Endothelial cell of umbilical vein (primary cell): Measurements from ENCODE around the gene ITGA7. TPM values are rescaled to one million over a fixed set of nuclear protein-coding genes. Genes with fewer than 3 reads are reported as not detected.

Experiments used
- BruUV-seq: library from RNA; stranded (reverse); fragments of 400-500 nt; replicated peaks from 2 replicates; lab custom pipeline; 2021; lab: Mats Ljungman, UMichigan
- CTCF ChIA-PET: fragments of 300-600, 350-600 bp; sonication (Branson Sonifier 250); formaldehyde crosslinking; loops from one replicate; lab custom pipeline; 2021; ENCODE audit warnings: antibody characterized with exemption, inconsistent platforms; lab: Charles Lee
- POLR2A ChIA-PET: fragments of 300-600, 350-600 bp; sonication (Branson Sonifier 250); formaldehyde crosslinking; loops from one replicate; lab custom pipeline; 2021; ENCODE audit warnings: antibody characterized with exemption, inconsistent platforms; lab: Charles Lee
- DNase-seq: peaks from one replicate; pipeline ENCODE4 v3.0.0-alpha.2; 2011; ENCODE audit warnings: low read depth, low spot score
- FAIRE-seq: peaks from 2 replicates; lab custom pipeline; 2011; peaks lifted over from hg19 to GRCh38; lab: Jason Lieb, UNC
- H2AFZ ChIP-seq: 2 replicates; pipeline ENCODE4 v1.6.0; 2012; ENCODE audit warnings: low read depth, low read length, control low read depth, inconsistent platforms
- H3K27ac ChIP-seq: 2 replicates; pipeline ENCODE4 v1.5.1; 2011; ENCODE audit warnings: low read depth, mild to moderate bottlenecking, control low read depth, low read length, moderate library complexity; ENCODE audit not compliant: insufficient read depth
- H3K27me3 ChIP-seq, 2 experiments: 2 replicates each; pipeline versions ENCODE4 v1.6.0 to v1.6.1; 2011; ENCODE audit warnings: low read length in 2 of 2, mixed read lengths in 1 of 2; ENCODE audit not compliant: control insufficient read depth in 2 of 2, insufficient read depth in 2 of 2
- H3K36me3 ChIP-seq, 2 experiments: 2 replicates in 1 of 2; 3 replicates in 1 of 2; pipeline ENCODE4 v1.5.1; 2011; ENCODE audit warnings: low read length in 2 of 2, mild to moderate bottlenecking in 1 of 2, moderate library complexity in 1 of 2; ENCODE audit not compliant: control insufficient read depth in 2 of 2, insufficient read depth in 2 of 2; ENCODE audit errors: extremely low read depth in 1 of 2
- H3K4me1 ChIP-seq: 3 replicates; pipeline ENCODE4 v1.5.1; 2011; ENCODE audit warnings: mild to moderate bottlenecking, low read length; ENCODE audit not compliant: control insufficient read depth, insufficient read depth; ENCODE audit errors: extremely low read depth
- H3K4me2 ChIP-seq: 2 replicates; pipeline ENCODE4 v1.6.1; 2011; ENCODE audit warnings: low read length, control low read depth, mixed read lengths; ENCODE audit not compliant: insufficient read depth
- H3K4me3 ChIP-seq, 3 experiments: fragments of 200-600 bp in 1 of 3; sonication (generic), shearing (Covaris generic) in 1 of 3; replicated peaks in 1 of 3; 2 replicates each; pipeline ENCODE4 v1.5.1; 2011 to 2016; ENCODE audit warnings: control low read depth in 3 of 3, low read length in 3 of 3, mild to moderate bottlenecking in 2 of 3, inconsistent platforms in 1 of 3, low read depth in 1 of 3, moderate library complexity in 1 of 3; ENCODE audit not compliant: insufficient read depth in 1 of 3
- H3K79me2 ChIP-seq: 2 replicates; pipeline ENCODE4 v1.6.0; 2012; ENCODE audit warnings: low read length, inconsistent platforms; ENCODE audit not compliant: control insufficient read depth, insufficient read depth
- H3K9ac ChIP-seq: replicated peaks from 2 replicates; pipeline ENCODE3; 2011; ENCODE audit warnings: low read length, control low read depth; ENCODE audit not compliant: insufficient read depth; ENCODE audit errors: extremely low read depth
- H3K9me1 ChIP-seq: replicated peaks from 3 replicates; pipeline ENCODE4 v1.6.0; 2011; ENCODE audit warnings: mild to moderate bottlenecking, low read length; ENCODE audit not compliant: control insufficient read depth, insufficient read depth; ENCODE audit errors: extremely low read depth
- H3K9me3 ChIP-seq: replicated peaks from 2 replicates; pipeline ENCODE4 v1.5.1; 2012; ENCODE audit warnings: low read length, inconsistent platforms; ENCODE audit not compliant: control insufficient read depth, insufficient read depth
- H4K20me1 ChIP-seq: replicated peaks from 2 replicates; pipeline ENCODE3; 2011; ENCODE audit warnings: mild to moderate bottlenecking, low read length; ENCODE audit not compliant: control insufficient read depth, insufficient read depth; ENCODE audit errors: extremely low read depth
- EZH2 ChIP-seq: IDR thresholded peaks from 2 replicates; pipeline ENCODE4 v1.6.1; 2012; ENCODE audit warnings: borderline replicate concordance, low read depth, mild to moderate bottlenecking, moderate library complexity, low read length, inconsistent platforms; ENCODE audit not compliant: severe bottlenecking
- FOS ChIP-seq: IDR thresholded peaks from 2 replicates; pipeline ENCODE4 v1.6.1; 2011; ENCODE audit warnings: mild to moderate bottlenecking, low read length, moderate library complexity, borderline replicate concordance; ENCODE audit not compliant: insufficient read depth
- GATA2 ChIP-seq: IDR thresholded peaks from 2 replicates; pipeline ENCODE4 v1.7.0; 2011; ENCODE audit warnings: low read depth, mild to moderate bottlenecking, moderate library complexity, mixed read lengths, low read length; ENCODE audit not compliant: insufficient read length, insufficient read depth
- dilution Hi-C: fragments of 300-500 bp; cut with MboI; formaldehyde crosslinking; loops from one replicate; pipeline ENCODE4 v1.15.0; 2019; ENCODE audit warnings: low sequenced_read_pairs; ENCODE audit not compliant: extremely low pct_ligation_motif_present
- intact Hi-C: fragments of 100-400 bp; cut with micrococcal nuclease; formaldehyde crosslinking; loops from one replicate; pipeline ENCODE4 v1.10.0; 2022
- polyA plus RNA-seq, 4 experiments: library from polyadenylated mRNA; depleted of rRNA in 3 of 4; stranded (reverse) in 3 of 4; unstranded in 1 of 4; fragments of >200 nt; gene quantifications; 2 replicates each; pipeline versions ENCODE4 v1.2.1 to v1.2.3, GENCODE V29; 2011 to 2012; ENCODE audit warnings: missing spikeins in 1 of 4
- total RNA-seq: library from RNA; stranded (reverse); gene quantifications from 2 replicates; pipeline ENCODE4 v1.2.3, GENCODE V29; 2021
- TF ChIP-seq, protein P1 (sequence below): IDR thresholded peaks from 2 replicates; pipeline ENCODE4 v1.6.1; 2011; ENCODE audit not compliant: insufficient read depth, insufficient read length

The ITGA7 gene
- total and polyA plus RNA-seq, 2 donors (not counting 3 experiments of a cell fraction or from before 2014, with no cell fraction given) = 0.41 to 0.84 TPM

DNA sequence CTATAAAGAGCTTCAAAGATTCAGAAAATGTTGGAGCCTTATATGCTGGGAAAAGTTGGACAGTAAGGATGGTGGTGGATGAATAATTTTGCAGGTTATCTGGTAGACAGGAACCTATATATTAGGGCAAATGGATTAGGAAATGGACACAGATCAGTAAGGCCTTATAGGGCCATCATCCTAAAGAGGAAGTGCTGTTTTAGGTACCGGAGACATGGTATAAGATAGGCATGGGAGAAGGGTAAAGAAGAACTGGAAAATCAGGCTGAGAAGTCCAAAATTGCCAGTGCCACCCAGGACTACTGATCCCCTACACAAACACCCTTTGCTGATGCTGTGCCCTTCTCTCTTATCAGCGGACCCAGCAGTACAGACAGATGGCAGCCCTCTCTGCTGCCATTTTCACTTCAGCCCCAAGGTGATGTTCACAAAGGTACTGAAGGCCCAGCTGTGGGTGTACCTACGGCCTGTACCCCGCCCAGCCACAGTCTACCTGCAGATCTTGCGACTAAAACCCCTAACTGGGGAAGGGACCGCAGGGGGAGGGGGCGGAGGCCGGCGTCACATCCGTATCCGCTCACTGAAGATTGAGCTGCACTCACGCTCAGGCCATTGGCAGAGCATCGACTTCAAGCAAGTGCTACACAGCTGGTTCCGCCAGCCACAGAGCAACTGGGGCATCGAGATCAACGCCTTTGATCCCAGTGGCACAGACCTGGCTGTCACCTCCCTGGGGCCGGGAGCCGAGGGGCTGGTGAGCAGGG lies 40.7 kb upstream of the ITGA7 start:
- DNase-seq (no peak), FAIRE-seq (no peak)
- Histone ChIP-seq H3K27me3 (no peaks in the 10 kb centered on the region), H4K20me1 (no peaks in the 10 kb centered on the region), H3K36me3 (peaks cover 5 to 18% of the 10 kb centered on the region in 2 experiments), H3K4me1 (peaks cover 6% of the 10 kb centered on the region), H3K4me2 (no peak overlapping the region), H3K79me2 (no peaks in the 10 kb centered on the region), H2AFZ (no peak overlapping the region), H3K27ac (no peak overlapping the region), H3K9ac (no peak overlapping the region), H3K4me3 (no peak overlapping the region), H3K9me1 (no peaks in the 10 kb centered on the region), H3K9me3 (no peaks in the 10 kb centered on the region)
- ChIA-PET CTCF (interaction anchor here (0.9 to 2.8 kb wide), 3 partner anchors 9 to 14 kb away, joined by 3 to 15 read pairs (median 6); no protein-coding TSS in a partner anchor), POLR2A (no interaction called here)
- intact Hi-C loops = no loop called here
- dilution Hi-C loops = no loop called here
- TF ChIP-seq EZH2 = no peak
- TF ChIP-seq FOS = no peak
- TF ChIP-seq, protein P1, sequence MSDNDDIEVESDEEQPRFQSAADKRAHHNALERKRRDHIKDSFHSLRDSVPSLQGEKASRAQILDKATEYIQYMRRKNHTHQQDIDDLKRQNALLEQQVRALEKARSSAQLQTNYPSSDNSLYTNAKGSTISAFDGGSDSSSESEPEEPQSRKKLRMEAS = no peak
- BruUV-seq = no TSS peak

DNA sequence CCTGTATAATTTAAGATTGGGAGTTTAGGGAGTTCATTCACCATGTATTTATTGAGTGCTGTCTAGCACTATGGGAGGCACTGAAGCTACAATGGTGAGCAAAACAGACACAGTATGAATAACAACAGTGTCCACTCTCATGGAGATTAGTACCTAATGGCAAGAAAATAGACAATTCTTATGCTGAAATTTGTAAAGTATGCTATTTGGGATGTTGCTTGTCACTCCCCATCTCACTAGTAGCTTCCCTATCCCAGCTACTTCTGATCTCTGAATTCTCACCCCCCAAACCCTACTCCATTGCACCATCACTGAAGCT lies 39.2 kb upstream of the ITGA7 start:
- ChIA-PET POLR2A (no interaction called here), CTCF (interaction anchor here (0.6 to 2.8 kb wide), 4 partner anchors 8 to 282 kb away, joined by 3 to 15 read pairs (median 6); no protein-coding TSS in a partner anchor)
- H3K9me3 ChIP-seq = no peaks in the 10 kb centered on the region
- no peaks in the 10 kb centered on the region for H3K27me3 ChIP-seq
- FAIRE-seq (no peak), DNase-seq (no peak)
- no peak overlapping the region for H3K27ac ChIP-seq
- BruUV-seq = no TSS peak
- H4K20me1 ChIP-seq = no peaks in the 10 kb centered on the region
- dilution Hi-C loops = no loop called here
- H3K79me2 ChIP-seq = no peaks in the 10 kb centered on the region
- no peak overlapping the region for H2AFZ ChIP-seq
- peaks cover 9% of the 10 kb centered on the region for H3K4me1 ChIP-seq
- intact Hi-C loops = no loop called here
- H3K9me1 ChIP-seq = no peaks in the 10 kb centered on the region
- no peak overlapping the region for H3K4me2 ChIP-seq
- no peak overlapping the region for H3K4me3 ChIP-seq
- no peak for TF ChIP-seq GATA2
- no peak overlapping the region for H3K9ac ChIP-seq
- peaks cover 0 to 8% of the 10 kb centered on the region in 2 experiments for H3K36me3 ChIP-seq
